GM19240 (cell line): Measurements from ENCODE around the gene TBCE.
"Not testable (repeated sequence)": the region's sequence is repeated elsewhere in the genome, so short reads cannot be mapped to it uniquely, and the experiment has no call there.

Source experiments
- DNase-seq: peaks from one replicate; pipeline ENCODE4 v3.0.0; 2011; ENCODE audit warnings: low spot score; ENCODE audit not compliant: insufficient read length

The TBCE gene

DNA sequence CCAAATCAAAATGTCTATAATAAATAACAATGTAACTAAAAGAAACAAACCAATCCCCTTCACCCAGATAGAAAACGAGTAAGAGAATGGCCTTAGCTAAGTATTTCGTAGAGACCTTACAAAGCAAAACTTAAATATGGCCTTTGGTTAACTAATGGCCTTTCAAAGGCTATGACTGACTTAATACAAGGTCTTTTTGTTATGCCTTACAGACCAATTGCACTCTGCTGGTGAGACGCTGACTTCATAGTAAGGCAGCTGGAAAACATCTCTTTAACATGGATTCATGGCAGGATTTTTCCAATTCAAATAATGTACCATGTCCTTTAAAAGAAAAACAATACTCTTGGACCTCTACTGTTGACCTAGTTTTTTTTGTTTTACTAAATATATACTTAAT, 15.8 kb upstream of the TBCE start:
- DNase-seq: no peak

DNA sequence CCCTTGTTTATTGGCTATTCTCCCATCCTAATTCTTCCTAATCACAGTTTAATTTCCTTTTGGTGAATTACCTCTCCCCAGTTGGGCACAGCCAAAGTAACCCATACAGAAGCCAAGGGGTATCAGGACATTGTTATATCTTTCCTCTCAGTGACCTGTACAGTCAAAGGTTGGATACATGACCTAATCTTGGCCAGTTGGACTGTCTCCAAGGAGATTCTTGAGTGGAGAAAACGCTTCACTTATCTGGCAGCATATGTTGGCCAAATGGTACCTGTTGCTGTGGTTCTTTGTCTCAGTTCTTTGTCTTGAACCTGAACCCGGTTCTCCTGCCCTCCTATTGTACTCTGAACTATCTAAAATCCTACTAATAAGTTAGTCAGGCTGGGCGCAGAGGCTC, 15.3 kb upstream of the TBCE start:
- no peak for DNase-seq

GRCh38 chr1:235357485-235358373, 9.5 kb upstream of the TBCE start:
- DNase-seq: no peak

- no peak for DNase-seq
Measured at GRCh38 chr1:235358899-235359298, 8.3 kb upstream of the TBCE start.

GRCh38 chr1:235364189-235364588, 3.0 kb upstream of the TBCE start:
- DNase-seq: not testable (repeated sequence)

DNA sequence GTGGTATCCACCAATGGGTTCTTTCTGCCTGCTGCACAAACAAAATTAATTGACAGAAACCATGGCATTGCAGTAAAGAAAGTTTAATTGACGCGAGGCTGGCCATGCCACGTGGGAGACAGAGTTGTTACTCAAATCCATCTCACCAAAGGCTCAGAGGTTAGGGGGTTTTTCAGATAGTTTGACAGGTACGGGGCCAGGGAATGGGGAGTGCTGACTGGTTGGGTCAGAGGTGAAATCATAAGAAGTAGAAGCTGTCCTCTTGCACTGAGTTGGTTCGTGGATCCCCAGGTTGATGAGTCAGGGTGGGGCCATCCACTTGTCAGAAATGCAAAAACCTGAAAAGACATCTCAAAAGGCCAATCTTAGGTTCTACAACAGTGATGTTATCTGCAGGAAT, 941 bp upstream of the TBCE start:
- DNase-seq: no peak

GRCh38 chr1:235368428-235368827, 1.2 kb downstream of the TBCE start:
- DNase-seq: no peak

GRCh38 chr1:235369802-235370201, 2.6 kb downstream of the TBCE start:
- DNase-seq: no peak

GRCh38 chr1:235375919-235376605, 8.8 kb downstream of the TBCE start:
- no peak for DNase-seq

GRCh38 chr1:235378134-235378735, 11.0 kb downstream of the TBCE start:
- DNase-seq: not testable (repeated sequence)

GRCh38 chr1:235381955-235382739, 14.9 kb downstream of the TBCE start:
- DNase-seq: not testable (repeated sequence)

DNA sequence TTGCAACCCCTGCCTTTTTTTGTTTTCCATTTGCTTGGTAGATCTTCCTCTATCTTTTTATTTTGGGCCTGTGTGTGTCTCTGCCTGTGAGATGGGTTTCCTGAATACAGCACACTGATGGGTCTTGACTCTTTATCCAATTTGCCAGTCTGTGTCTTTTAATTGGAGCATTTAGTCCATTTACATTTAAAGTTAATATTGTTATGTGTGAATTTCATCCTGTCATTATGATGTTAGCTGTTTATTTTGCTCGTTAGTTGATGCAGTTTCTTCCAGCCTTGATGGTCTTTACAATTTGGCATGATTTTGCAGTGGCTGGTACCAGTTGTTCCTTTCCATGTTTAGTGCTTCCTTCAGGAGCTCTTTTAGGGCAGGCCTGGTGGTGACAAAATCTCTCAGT, 18.4 kb downstream of the TBCE start:
- not testable (repeated sequence) for DNase-seq

GRCh38 chr1:235391874-235392273, 24.6 kb downstream of the TBCE start:
- DNase-seq: no peak

GRCh38 chr1:235397733-235398132, 30.5 kb downstream of the TBCE start:
- DNase-seq: no peak

DNA sequence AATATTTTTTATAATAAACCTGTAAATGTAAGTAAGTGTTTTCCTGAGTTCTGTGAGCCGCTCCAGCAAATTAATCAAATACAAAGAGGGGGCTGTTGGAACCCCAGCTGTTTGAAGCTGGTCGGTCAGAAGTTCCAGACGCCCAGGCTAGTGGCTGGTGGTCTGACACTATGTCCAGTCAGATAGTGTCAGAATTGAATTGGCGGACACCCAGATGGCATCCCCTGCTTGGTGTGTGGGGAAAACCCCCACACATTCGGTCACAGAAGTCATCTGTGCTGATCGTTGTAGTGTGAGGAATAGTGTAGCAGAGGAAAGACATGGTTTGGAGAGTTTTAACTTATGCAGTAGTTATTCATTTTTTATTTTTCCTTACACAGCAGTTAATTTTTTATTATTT, 32.4 kb downstream of the TBCE start:
- no peak for DNase-seq

GRCh38 chr1:235401251-235401650, 34.0 kb downstream of the TBCE start:
- no peak for DNase-seq

GRCh38 chr1:235402457-235403200, 35.4 kb downstream of the TBCE start:
- DNase-seq: no peak

DNA sequence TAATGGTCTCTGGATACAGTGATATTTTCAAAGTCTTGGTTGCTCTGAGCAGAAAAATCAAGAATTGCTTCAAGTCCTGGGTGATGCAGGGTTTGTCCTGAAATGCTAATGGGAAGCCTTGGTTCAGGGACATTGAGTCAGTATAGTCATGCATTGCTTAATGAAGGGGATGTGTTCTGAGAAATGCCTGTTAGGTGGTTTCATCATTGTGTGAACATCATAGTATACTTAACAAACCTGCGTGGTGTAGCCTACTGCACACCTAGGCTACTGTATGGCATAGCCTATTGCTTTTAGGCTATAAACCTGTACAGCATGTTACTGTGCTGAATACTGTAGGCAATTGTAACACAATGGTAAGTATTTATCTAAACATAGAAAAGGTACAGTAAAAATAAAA, 36.4 kb downstream of the TBCE start:
- DNase-seq: no peak

DNA sequence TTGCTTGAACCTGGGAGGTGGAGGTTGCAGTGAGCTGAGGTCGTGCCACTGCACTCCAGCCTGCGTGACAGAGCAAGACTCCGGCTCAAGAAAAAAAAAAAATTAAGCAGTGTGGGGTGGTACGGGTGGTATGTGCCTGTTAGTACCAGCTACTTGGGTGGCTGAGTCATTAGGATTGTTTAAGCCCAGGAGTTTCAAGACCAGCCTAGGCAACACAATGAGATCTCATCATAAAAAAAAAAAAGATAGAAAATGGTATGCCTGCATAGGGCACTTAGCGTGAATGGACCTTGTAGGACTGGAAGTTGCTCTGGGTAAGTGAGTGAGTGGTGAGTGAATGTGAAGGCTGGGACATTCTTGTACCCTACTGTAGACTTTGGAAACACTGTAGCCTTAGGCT, 37.0 kb downstream of the TBCE start:
- no peak for DNase-seq

DNA sequence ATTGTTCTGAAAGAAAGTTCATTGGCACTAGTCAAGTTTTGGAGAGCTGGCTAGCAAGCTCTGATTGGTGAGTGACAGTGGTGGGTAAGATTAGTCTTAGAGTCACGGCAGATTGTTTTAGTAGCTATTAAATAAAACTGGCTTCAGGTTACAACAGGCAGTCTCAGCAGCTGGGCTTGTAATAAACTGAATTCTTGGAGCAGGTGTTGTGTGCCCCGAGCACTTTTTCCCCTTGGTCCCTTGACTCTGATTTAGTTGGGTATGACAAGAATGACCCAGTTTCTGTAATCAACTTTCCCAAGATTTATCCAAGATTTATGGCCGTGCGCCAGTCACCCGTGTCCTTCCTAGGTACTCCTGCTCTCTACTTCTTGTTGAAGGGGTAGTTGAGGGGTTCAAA, 40.2 kb downstream of the TBCE start:
- DNase-seq: no peak

- no peak for DNase-seq
Measured at GRCh38 chr1:235408503-235408960, 41.3 kb downstream of the TBCE start.
